T-cell (primary cell): ENCODE data around the gene PRCC. TPM values are rescaled to one million over a fixed set of nuclear protein-coding genes. Genes with fewer than 3 reads are reported as not detected.

Experiments
- ATAC-seq, 4 experiments: fragments of 200-7000 bp in 3 of 4; fragments of 150-1000 bp in 1 of 4; cut with Tn5 transposase; replicated peaks in 1 of 4; 1 replicate in 3 of 4; 2 replicates in 1 of 4; pipeline ENCODE4 v1.10.0; 2021; ENCODE audit warnings: moderate library complexity in 3 of 4, mild to moderate bottlenecking in 2 of 4, moderate number of reproducible peaks in 1 of 4
- CTCF ChIA-PET, 2 donors: fragments of 300-600 bp; sonication (Branson Sonifier 250); formaldehyde crosslinking; loops; one replicate each; lab custom pipeline; 2022; ENCODE audit warnings: antibody characterized with exemption in 2 of 2; lab: Charles Lee
- POLR2A ChIA-PET, 2 donors: fragments of 300-600 bp; sonication (Branson Sonifier 250); formaldehyde crosslinking; loops; one replicate each; lab custom pipeline; 2022; ENCODE audit warnings: antibody characterized with exemption in 2 of 2; lab: Charles Lee
- DNase-seq, 35 experiments: peaks; one replicate each; pipeline versions ENCODE4 v3.0.0 to v3.0.0-alpha.2; 2013 to 2023
- H3K27ac ChIP-seq: one replicate; pipeline ENCODE4 v1.5.1; 2013; ENCODE audit warnings: low read length
- H3K27me3 ChIP-seq, 2 experiments: replicated peaks in 1 of 2; 1 replicate in 1 of 2; 2 replicates in 1 of 2; pipeline versions ENCODE4 v1.6.1 to v1.7.0; 2013; ENCODE audit warnings: low read length in 1 of 2, mixed read lengths in 1 of 2; ENCODE audit not compliant: control insufficient read depth in 2 of 2, insufficient read depth in 2 of 2; ENCODE audit errors: extremely low read depth in 1 of 2
- H3K36me3 ChIP-seq, 2 donors: 1 replicate in 1 of 2; 2 replicates in 1 of 2; pipeline versions ENCODE4 v1.6.1 to v1.7.0; 2013; ENCODE audit warnings: low read length in 1 of 2; ENCODE audit not compliant: control insufficient read depth in 2 of 2, insufficient read depth in 1 of 2; ENCODE audit errors: extremely low read depth in 1 of 2
- H3K4me1 ChIP-seq, 2 experiments: 1 replicate in 1 of 2; 2 replicates in 1 of 2; pipeline versions ENCODE4 v1.6.1 to v1.7.0; 2013; ENCODE audit warnings: low read length in 2 of 2, mixed read lengths in 1 of 2; ENCODE audit not compliant: insufficient read depth in 2 of 2, control insufficient read depth in 1 of 2; ENCODE audit errors: extremely low read depth in 1 of 2
- H3K4me3 ChIP-seq, 2 donors: 1 replicate in 1 of 2; 2 replicates in 1 of 2; pipeline versions ENCODE4 v1.5.1 to v1.7.0; 2013; ENCODE audit warnings: mild to moderate bottlenecking in 2 of 2, low read length in 1 of 2, moderate library complexity in 1 of 2; ENCODE audit not compliant: control insufficient read depth in 1 of 2; ENCODE audit errors: extremely low read depth in 1 of 2
- H3K9me3 ChIP-seq: 2 replicates; pipeline ENCODE4 v1.7.0; 2013
- H3K27ac Mint-ChIP-seq, 2 donors: one replicate each; pipeline ENCODE4 v1.8.0; 2020 to 2021; ENCODE audit warnings: mild to moderate bottlenecking in 2 of 2, mixed read lengths in 2 of 2
- H3K27me3 Mint-ChIP-seq, 2 donors: one replicate each; pipeline ENCODE4 v1.8.0; 2021 to 2022; ENCODE audit warnings: mixed read lengths in 2 of 2
- H3K36me3 Mint-ChIP-seq: one replicate; pipeline ENCODE4 v1.8.0; 2021; ENCODE audit warnings: mixed read lengths
- H3K4me1 Mint-ChIP-seq, 3 donors: one replicate each; pipeline ENCODE4 v1.8.0; 2020 to 2022; ENCODE audit warnings: mixed read lengths in 3 of 3, mild to moderate bottlenecking in 1 of 3
- H3K4me3 Mint-ChIP-seq, 3 donors: one replicate each; pipeline ENCODE4 v1.8.0; 2020 to 2022; ENCODE audit warnings: mild to moderate bottlenecking in 3 of 3, mixed read lengths in 3 of 3, moderate library complexity in 3 of 3
- H3K9me3 Mint-ChIP-seq, 3 donors: one replicate each; pipeline ENCODE4 v1.8.0; 2020 to 2022; ENCODE audit warnings: mixed read lengths in 3 of 3
- WGBS: methylation state at CpG from one replicate; pipeline ENCODE4 v1.1.5; 2013; ENCODE audit warnings: missing lambda C conversion rate; ENCODE audit not compliant: insufficient coverage; 5-methylcytosine and 5-hydroxymethylcytosine counted together
- total RNA-seq, 35 experiments: library from RNA in 6 of 35; stranded (reverse) in 6 of 35; fragments of 120-200 nt in 1 of 35; gene quantifications; one replicate each; pipeline versions ENCODE4 v1.2.1 to v1.2.4 and lab custom pipeline; 2013 to 2026

The PRCC gene
- total RNA-seq, 5 donors from 2014 or later (not counting 1 experiment from before 2014, with no cell fraction given) = 55.3 to 67.7 (median 65.4) TPM

DNA sequence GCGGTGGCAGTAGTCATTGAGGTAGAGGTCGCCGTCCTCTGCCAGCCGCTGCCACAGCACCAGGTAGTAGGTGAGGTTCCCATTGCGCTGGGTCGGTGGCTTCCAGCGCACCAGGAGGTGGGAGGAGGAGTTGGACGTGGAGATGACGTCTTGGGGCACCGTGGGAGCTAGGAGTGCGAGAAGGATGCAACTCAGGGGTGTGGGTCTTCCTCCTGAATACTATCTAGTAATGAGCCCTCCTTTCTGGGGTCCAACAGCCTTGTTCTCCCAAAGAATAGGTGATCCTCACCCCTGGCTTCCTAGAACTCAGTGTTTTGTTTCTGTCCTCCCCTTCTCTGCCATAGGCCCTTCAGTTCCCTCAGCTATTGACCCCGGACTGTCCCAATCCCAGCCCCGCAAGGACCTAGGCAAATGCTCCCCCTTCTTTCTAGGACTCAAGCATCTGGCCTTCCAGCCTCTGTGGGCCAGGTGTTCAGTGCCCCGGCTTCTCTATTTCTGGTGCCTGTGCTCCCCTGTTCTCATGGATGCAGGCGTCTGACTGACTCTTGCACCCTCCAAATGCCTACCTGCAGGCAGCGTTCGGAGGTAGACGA, 78.7 kb downstream of the PRCC start:
- no peak overlapping the region for H3K27ac Mint-ChIP-seq
- POLR2A ChIA-PET = interaction anchor here in 1 of 2 donors (0.5 kb wide), 1 partner anchor 104 kb away, joined by 3 read pairs; no protein-coding TSS in a partner anchor
- peaks cover 27 to 65% of the 10 kb centered on the region in 2 donors for H3K27me3 Mint-ChIP-seq

DNA sequence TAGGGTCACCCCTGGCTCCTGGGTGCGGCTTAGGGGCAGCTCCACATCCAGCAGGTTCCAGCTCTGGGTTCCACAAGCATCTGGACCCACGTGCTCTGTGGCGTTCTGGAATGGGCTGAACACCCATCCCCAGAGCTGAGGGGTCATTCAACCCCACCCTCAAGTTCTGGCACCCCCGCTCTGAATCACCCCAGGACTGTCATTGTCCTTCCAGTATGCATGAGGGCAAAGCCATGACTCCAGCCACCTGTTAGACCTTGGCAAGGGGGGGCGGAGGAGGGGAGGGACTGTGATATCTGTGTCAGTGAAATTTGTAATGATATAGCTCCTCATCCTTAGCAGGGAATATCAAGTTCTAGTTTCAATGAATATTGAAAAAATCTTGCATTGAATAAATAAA, 79.3 kb downstream of the PRCC start:
- no peak overlapping the region for H3K27ac ChIP-seq
- no peaks in the 10 kb centered on the region for H3K9me3 ChIP-seq
- H3K4me1 ChIP-seq = peaks cover 0 to 30% of the 10 kb centered on the region in 2 experiments
- no peak for DNase-seq
- H3K27ac Mint-ChIP-seq = no peak overlapping the region
- H3K4me3 ChIP-seq = no peak overlapping the region
- no peaks in the 10 kb centered on the region for H3K9me3 Mint-ChIP-seq
- H3K4me3 Mint-ChIP-seq = peak overlapping the region in 1 of 3 donors; percentile 27
- no peak for ATAC-seq
- H3K27me3 ChIP-seq = peaks cover 10 to 73% of the 10 kb centered on the region in 2 experiments
- CTCF ChIA-PET = no interaction called here
- 90% methylated on average over 3 of the region's 5 CpGs for WGBS
- POLR2A ChIA-PET = interaction anchor here in 1 of 2 donors (0.5 kb wide), 1 partner anchor 105 kb away, joined by 3 read pairs; no protein-coding TSS in a partner anchor
- H3K36me3 ChIP-seq = no peaks in the 10 kb centered on the region
- peaks cover 24 to 39% (median 39%) of the 10 kb centered on the region in 3 donors for H3K4me1 Mint-ChIP-seq
- peaks cover 2% of the 10 kb centered on the region for H3K36me3 Mint-ChIP-seq
- peaks cover 26 to 59% of the 10 kb centered on the region in 2 donors for H3K27me3 Mint-ChIP-seq

More for the DNA sequence above, 78.7 kb downstream of the PRCC start:
- ATAC-seq (no peak), DNase-seq (no peak)
- Histone ChIP-seq H3K36me3 (no peaks in the 10 kb centered on the region), H3K9me3 (no peaks in the 10 kb centered on the region), H3K27me3 (peaks cover 10 to 75% of the 10 kb centered on the region in 2 experiments), H3K4me1 (peaks cover 0 to 30% of the 10 kb centered on the region in 2 experiments), H3K4me3 (no peak overlapping the region), H3K27ac (no peak overlapping the region)
- CTCF ChIA-PET = no interaction called here
- 56% methylated on average over 14 of the region's 18 CpGs for WGBS
- peaks cover 2% of the 10 kb centered on the region for H3K36me3 Mint-ChIP-seq
- peaks cover 24 to 39% (median 39%) of the 10 kb centered on the region in 3 donors for H3K4me1 Mint-ChIP-seq
- H3K9me3 Mint-ChIP-seq = no peaks in the 10 kb centered on the region
- H3K4me3 Mint-ChIP-seq = peak overlapping the region in 1 of 3 donors; percentile 70

DNA sequence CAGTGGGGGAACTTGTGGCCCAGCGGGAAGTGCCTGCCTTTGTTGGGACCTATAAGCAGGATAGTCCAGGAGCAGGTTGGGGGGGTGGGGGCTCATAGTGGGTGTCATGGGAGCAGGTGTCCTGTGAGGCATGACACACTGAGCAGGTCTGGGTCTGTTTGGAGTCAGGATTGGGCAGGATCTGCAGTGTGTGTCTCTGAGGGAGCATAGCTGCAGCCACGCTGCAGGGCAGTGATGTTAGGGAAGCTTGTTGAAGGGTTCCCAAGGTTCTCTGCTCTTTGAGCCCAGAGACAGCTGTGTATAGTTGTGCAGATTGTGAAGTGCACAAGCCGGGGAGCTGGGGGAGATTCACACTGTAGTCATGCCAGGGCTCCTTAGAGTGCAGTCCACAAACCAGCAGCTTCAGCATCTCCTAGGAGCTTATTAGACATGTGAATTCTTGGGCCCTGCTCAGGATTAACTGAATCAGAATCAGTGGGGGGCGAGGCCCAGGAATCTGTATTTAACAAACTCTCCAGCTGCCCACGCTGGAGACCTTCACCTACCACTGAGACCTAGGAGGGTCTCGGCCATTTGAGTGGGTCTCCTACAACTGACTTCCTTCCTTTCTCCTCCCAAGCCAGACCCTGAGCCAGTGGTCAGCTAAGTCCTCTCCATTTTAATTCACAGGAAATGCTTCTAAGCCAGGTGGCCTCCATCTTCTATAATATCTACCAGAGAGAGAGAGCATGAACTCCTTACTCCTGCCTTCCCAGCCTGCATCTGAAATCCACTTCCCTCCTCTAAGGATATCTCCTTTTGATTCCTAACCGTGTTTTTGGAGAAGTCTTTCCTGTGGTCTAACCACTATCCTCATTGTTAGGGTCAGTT, 80.5 kb downstream of the PRCC start:
- Mint-ChIP-seq H3K36me3 (peaks cover 2% of the 10 kb centered on the region), H3K9me3 (no peaks in the 10 kb centered on the region), H3K4me3 (peak overlapping the region; percentile 24 to 71 (median 56)), H3K27me3 (peaks cover 15 to 48% of the 10 kb centered on the region in 2 donors), H3K27ac (peak overlapping the region; percentile 6 to 36), H3K4me1 (peaks cover 24 to 39% (median 39%) of the 10 kb centered on the region in 3 donors)
- 81% methylated on average over 6 of the region's 7 CpGs for WGBS
- Histone ChIP-seq H3K27me3 (peaks cover 10 to 73% of the 10 kb centered on the region in 2 experiments), H3K27ac (no peak overlapping the region), H3K36me3 (no peaks in the 10 kb centered on the region), H3K4me3 (peak overlapping the region in 1 of 2 donors; percentile 17), H3K9me3 (no peaks in the 10 kb centered on the region), H3K4me1 (peaks cover 0 to 30% of the 10 kb centered on the region in 2 experiments)
- DNase-seq (no peak), ATAC-seq (no peak)
- CTCF ChIA-PET = interaction anchor here (0.7 to 1.9 kb wide), 5 partner anchors 9 to 40 kb away, joined by 3 to 16 read pairs (median 5); no protein-coding TSS in a partner anchor
- POLR2A ChIA-PET = no interaction called here

DNA sequence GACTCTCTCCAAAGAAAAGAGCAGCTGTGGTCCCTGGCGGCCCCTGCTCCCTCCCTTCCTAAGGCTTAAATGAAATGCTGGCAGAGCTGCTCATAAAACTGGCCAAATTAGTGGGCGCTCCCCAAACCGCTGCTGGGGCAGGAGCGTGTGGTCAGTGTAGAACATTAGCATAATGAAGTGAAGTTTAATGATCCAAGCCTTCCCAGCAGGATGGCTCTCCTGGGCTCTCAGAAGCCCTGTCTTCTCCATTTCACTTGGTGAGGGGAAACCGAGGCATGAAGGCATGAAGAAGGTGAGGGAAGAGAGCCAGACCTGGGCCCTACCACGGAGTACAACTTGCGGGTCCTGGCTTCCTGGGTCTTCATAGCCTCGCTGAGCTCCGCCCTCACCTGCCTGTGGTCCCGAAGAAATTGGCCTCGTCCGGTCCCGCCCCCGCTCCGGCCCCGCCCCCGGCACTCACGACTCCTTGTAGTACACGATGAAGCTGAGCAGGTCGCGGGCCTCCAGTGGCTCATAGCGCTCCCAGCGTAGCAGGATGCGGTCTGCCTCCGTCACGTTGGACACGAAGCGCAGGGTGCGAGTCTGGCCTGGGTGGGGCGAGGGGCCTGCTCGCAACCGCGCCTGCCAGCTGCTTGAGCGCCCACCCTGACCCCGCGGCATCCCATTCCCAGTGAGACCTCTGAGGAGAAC, 81.3 kb downstream of the PRCC start:
- peak; percentile 82 to 91 (median 88) for ATAC-seq
- H3K4me3 Mint-ChIP-seq = peak overlapping the region; percentile 24 to 71 (median 56)

DNA sequence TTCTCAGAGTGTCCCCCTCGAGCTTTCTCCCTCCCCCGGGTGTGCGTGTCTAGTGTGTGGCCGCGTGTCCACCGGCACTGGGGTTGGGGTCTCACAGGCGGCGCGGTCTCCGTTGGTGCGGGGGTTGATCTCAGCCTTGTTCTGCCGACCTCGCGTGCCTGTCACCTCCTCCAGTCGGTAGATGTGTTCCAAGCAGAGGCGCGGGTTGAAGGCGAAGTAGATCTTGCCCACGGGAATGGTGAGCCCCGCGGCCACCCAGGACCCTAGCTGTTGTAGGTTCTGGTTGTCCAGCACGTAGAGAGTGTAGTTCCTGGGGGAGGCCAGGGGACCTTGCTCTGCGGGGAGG, 81.8 kb downstream of the PRCC start:
- peaks cover 9 to 63% of the 10 kb centered on the region in 2 experiments for H3K27me3 ChIP-seq
- Mint-ChIP-seq H3K4me3 (peak overlapping the region; percentile 17 to 71 (median 56)), H3K9me3 (no peaks in the 10 kb centered on the region), H3K4me1 (peaks cover 21 to 36% (median 36%) of the 10 kb centered on the region in 3 donors), H3K27me3 (peaks cover 4 to 36% of the 10 kb centered on the region in 2 donors), H3K27ac (peak overlapping the region in 1 of 2 donors; percentile 2), H3K36me3 (no peaks in the 10 kb centered on the region)
- WGBS = 47% methylated on average over 14 of the region's 23 CpGs
- peak overlapping the region; percentile 3 for H3K27ac ChIP-seq
- CTCF ChIA-PET = interaction anchor here (0.6 to 1.9 kb wide), 5 partner anchors 10 to 101 kb away, joined by 4 to 16 read pairs (median 8); no protein-coding TSS in a partner anchor
- POLR2A ChIA-PET = no interaction called here
- H3K4me3 ChIP-seq = peak overlapping the region in 1 of 2 donors; percentile 18
- DNase-seq (no peak), ATAC-seq (no peak)
- H3K4me1 ChIP-seq = peaks cover 0 to 30% of the 10 kb centered on the region in 2 experiments
- H3K9me3 ChIP-seq = no peaks in the 10 kb centered on the region
- H3K36me3 ChIP-seq = no peaks in the 10 kb centered on the region

More for the DNA sequence above, 81.3 kb downstream of the PRCC start:
- Mint-ChIP-seq H3K27me3 (peaks cover 9 to 41% of the 10 kb centered on the region in 2 donors), H3K36me3 (no peaks in the 10 kb centered on the region), H3K9me3 (no peaks in the 10 kb centered on the region), H3K27ac (peak overlapping the region; percentile 16 to 36), H3K4me1 (peaks cover 24 to 39% (median 39%) of the 10 kb centered on the region in 3 donors)
- H3K36me3 ChIP-seq = no peaks in the 10 kb centered on the region
- WGBS = 7% methylated on average over 34 of the region's 36 CpGs
- POLR2A ChIA-PET = no interaction called here
- H3K27ac ChIP-seq = peak overlapping the region; percentile 3
- H3K4me3 ChIP-seq = peak overlapping the region; percentile 17 to 18
- DNase-seq = peak; percentile 53 to 85 (median 76)
- CTCF ChIA-PET = interaction anchor here (0.6 to 1.9 kb wide), 7 partner anchors 9 to 101 kb away, joined by 3 to 16 read pairs (median 5); no protein-coding TSS in a partner anchor
- no peaks in the 10 kb centered on the region for H3K9me3 ChIP-seq
- H3K4me1 ChIP-seq = peaks cover 0 to 30% of the 10 kb centered on the region in 2 experiments
- peaks cover 10 to 65% of the 10 kb centered on the region in 2 experiments for H3K27me3 ChIP-seq
